B cell (primary cell): ENCODE measurements around the gene ZBED4. TPM values are rescaled to one million over a fixed set of nuclear protein-coding genes. Genes with fewer than 3 reads are reported as not detected.
A peak's percentile ranks its signal among the peaks of the same experiment; 100 is the strongest.

Source experiments
- ATAC-seq: fragments of 200-7000 bp; cut with Tn5 transposase; one replicate; pipeline ENCODE4 v1.10.0; 2021; ENCODE audit warnings: low read depth, mild to moderate bottlenecking, moderate number of reproducible peaks, moderate library complexity
- CTCF ChIA-PET: fragments of 350-600 bp; sonication (Branson Sonifier 250); formaldehyde crosslinking; loops from one replicate; lab custom pipeline; 2021; ENCODE audit warnings: antibody characterized with exemption, inconsistent platforms; lab: Charles Lee
- POLR2A ChIA-PET: fragments of 350-600 bp; sonication (Branson Sonifier 250); formaldehyde crosslinking; loops from one replicate; lab custom pipeline; 2021; ENCODE audit warnings: antibody characterized with exemption; lab: Charles Lee
- DNase-seq: peaks from one replicate; pipeline ENCODE4 v3.0.0; 2013
- H2AFZ ChIP-seq: 2 replicates; pipeline ENCODE4 v1.6.1; 2012; ENCODE audit warnings: mild to moderate bottlenecking, low read depth, low read length; ENCODE audit not compliant: insufficient read depth, poor library complexity, severe bottlenecking
- H3K27ac ChIP-seq, 2 donors: 1 replicate in 1 of 2; 2 replicates in 1 of 2; pipeline ENCODE4 v1.5.1; 2012 to 2013; ENCODE audit warnings: low read length in 2 of 2, mild to moderate bottlenecking in 2 of 2, moderate library complexity in 1 of 2
- H3K27me3 ChIP-seq, 4 experiments: fragments of 200-600 bp in 1 of 4; sonication (generic) in 1 of 4; replicated peaks in 1 of 4; 1 replicate in 2 of 4; 2 replicates in 2 of 4; pipeline versions ENCODE4 v1.6.1 to v1.7.0; 2013 to 2016; ENCODE audit warnings: low read length in 3 of 4, mild to moderate bottlenecking in 2 of 4, mixed read lengths in 1 of 4, moderate library complexity in 1 of 4; ENCODE audit not compliant: insufficient read depth in 4 of 4, control insufficient read depth in 3 of 4; ENCODE audit errors: control extremely low read depth in 1 of 4
- H3K36me3 ChIP-seq, 2 experiments: replicated peaks in 1 of 2; 1 replicate in 1 of 2; 2 replicates in 1 of 2; pipeline versions ENCODE4 v1.6.1 to v1.7.1; 2013; ENCODE audit warnings: low read length in 1 of 2; ENCODE audit not compliant: insufficient read depth in 2 of 2, control insufficient read depth in 1 of 2; ENCODE audit errors: control extremely low read depth in 1 of 2, extremely low read depth in 1 of 2
- H3K4me1 ChIP-seq, 2 donors: fragments of 200-600 bp in 1 of 2; sonication (generic) in 1 of 2; 1 replicate in 1 of 2; 2 replicates in 1 of 2; pipeline versions ENCODE4 v1.5.1 to v1.6.1; 2013 to 2017; ENCODE audit warnings: low read length in 2 of 2; ENCODE audit not compliant: control insufficient read depth in 2 of 2, insufficient read depth in 2 of 2
- H3K4me2 ChIP-seq: replicated peaks from 2 replicates; pipeline ENCODE3; 2012; ENCODE audit warnings: mild to moderate bottlenecking, low read depth, low read length; ENCODE audit not compliant: poor library complexity, severe bottlenecking
- H3K4me3 ChIP-seq, 5 experiments: fragments of 200-600 bp in 1 of 5; sonication (generic) in 1 of 5; 1 replicate in 3 of 5; 2 replicates in 2 of 5; pipeline versions ENCODE4 v1.5.1 to v1.7.0; 2011 to 2016; ENCODE audit warnings: low read length in 4 of 5, mild to moderate bottlenecking in 4 of 5, low read depth in 2 of 5, control low read depth in 1 of 5, moderate library complexity in 1 of 5; ENCODE audit not compliant: insufficient read depth in 1 of 5; ENCODE audit errors: control extremely low read depth in 1 of 5, extremely low read depth in 1 of 5
- H3K79me2 ChIP-seq: fragments of 200-600 bp; sonication (generic); one replicate; pipeline ENCODE4 v1.6.0; 2016; ENCODE audit warnings: low read length; ENCODE audit not compliant: control insufficient read depth, insufficient read depth
- H3K9ac ChIP-seq: fragments of 200-600 bp; sonication (generic); 2 replicates; pipeline ENCODE4 v1.6.1; 2017; ENCODE audit warnings: mild to moderate bottlenecking, low read length, moderate library complexity
- H3K9me3 ChIP-seq, 3 donors: one replicate each; pipeline versions ENCODE4 v1.6.1 to v1.7.1; 2013; ENCODE audit warnings: low read length in 2 of 3; ENCODE audit not compliant: control insufficient read depth in 2 of 3, insufficient read depth in 1 of 3; ENCODE audit errors: control extremely low read depth in 1 of 3
- H4K20me1 ChIP-seq: 2 replicates; pipeline ENCODE4 v1.6.0; 2012; ENCODE audit warnings: mild to moderate bottlenecking, low read length; ENCODE audit not compliant: insufficient read depth, control insufficient read depth, poor library complexity, severe bottlenecking
- H3K27ac Mint-ChIP-seq: one replicate; pipeline ENCODE4 v1.8.0; 2021; ENCODE audit warnings: mixed read lengths
- H3K27me3 Mint-ChIP-seq: one replicate; pipeline ENCODE4 v1.8.0; 2021; ENCODE audit warnings: mixed read lengths
- H3K4me1 Mint-ChIP-seq: one replicate; pipeline ENCODE4 v1.8.0; 2021; ENCODE audit warnings: mixed read lengths
- H3K4me3 Mint-ChIP-seq: one replicate; pipeline ENCODE4 v1.8.0; 2021; ENCODE audit warnings: mixed read lengths
- H3K9me3 Mint-ChIP-seq: one replicate; pipeline ENCODE4 v1.8.0; 2022; ENCODE audit warnings: mixed read lengths; ENCODE audit not compliant: insufficient read depth
- EZH2 ChIP-seq: IDR thresholded peaks from 2 replicates; pipeline ENCODE4 v1.6.1; 2012; ENCODE audit warnings: borderline replicate concordance, low read depth, mild to moderate bottlenecking, moderate library complexity, low read length; ENCODE audit not compliant: insufficient read depth, poor library complexity, severe bottlenecking
- WGBS: methylation state at CpG from one replicate; pipeline ENCODE4 v1.1.5; 2013; ENCODE audit warnings: missing lambda C conversion rate; ENCODE audit not compliant: insufficient coverage; 5-methylcytosine and 5-hydroxymethylcytosine counted together
- intact Hi-C: fragments of 100-400 bp; cut with micrococcal nuclease; formaldehyde crosslinking; loops from one replicate; pipeline ENCODE4 v1.10.0; 2022
- polyA plus RNA-seq: library from polyadenylated mRNA; depleted of rRNA; stranded (reverse); fragments of >200 nt; gene quantifications from 2 replicates; pipeline ENCODE4 v1.2.3, GENCODE V29; 2012
- total RNA-seq, 2 donors: library from RNA; stranded (reverse); fragments of 120-200 nt in 1 of 2; gene quantifications; 1 replicate in 1 of 2; 2 replicates in 1 of 2; pipeline versions ENCODE4 v1.2.3 to v1.2.4, GENCODE V29; 2013 to 2022
- TF ChIP-seq, protein P1 (sequence below): fragments of 200-600 bp; IDR thresholded peaks from one replicate; pipeline ENCODE4 v1.8.0; 2022; ENCODE audit warnings: antibody characterized with exemption, mild to moderate bottlenecking

ZBED4 gene
- total and polyA plus RNA-seq, 2 donors (not counting 1 experiment from before 2014, with no cell fraction given) = 5.9 to 14.6 TPM

DNA sequence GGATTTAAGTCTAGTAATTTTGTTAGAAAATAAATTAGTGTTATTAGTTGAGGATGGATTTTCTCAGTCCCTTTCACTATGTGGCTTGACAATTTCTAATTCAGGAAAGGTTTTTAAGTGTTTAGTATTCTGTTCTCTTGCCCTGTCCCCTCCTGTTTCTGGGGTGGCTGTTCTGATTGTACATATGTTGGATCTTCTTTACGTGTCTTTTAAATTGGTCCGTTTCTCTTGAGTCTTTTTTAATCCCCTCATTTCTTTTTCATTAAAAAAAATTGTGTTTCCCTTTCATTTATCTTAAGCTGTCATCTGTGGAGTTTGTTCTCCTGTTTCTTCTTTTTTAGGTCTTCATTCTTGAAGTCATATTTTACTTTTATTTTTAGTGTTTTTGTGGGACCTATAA lies 12.5 kb downstream of the ZBED4 start:
- Mint-ChIP-seq H3K27ac (no peak overlapping the region), H3K9me3 (peaks cover 20% of the 10 kb centered on the region), H3K4me1 (peaks cover 19% of the 10 kb centered on the region), H3K27me3 (no peaks in the 10 kb centered on the region), H3K4me3 (no peak overlapping the region)
- H3K4me2 ChIP-seq = no peak overlapping the region
- peaks cover 0 to 5% of the 10 kb centered on the region in 2 donors for H3K4me1 ChIP-seq
- H2AFZ ChIP-seq = no peak overlapping the region
- ATAC-seq (no peak), DNase-seq (no peak)
- WGBS = no CpG with 5 or more reads among the region's 2 CpGs
- H3K4me3 ChIP-seq = no peak overlapping the region
- peaks cover 0 to 39% (median 22%) of the 10 kb centered on the region in 3 donors for H3K9me3 ChIP-seq
- H3K9ac ChIP-seq = no peak overlapping the region
- no peaks in the 10 kb centered on the region for H3K27me3 ChIP-seq
- peaks cover 49% of the 10 kb centered on the region for H4K20me1 ChIP-seq
- H3K79me2 ChIP-seq = peaks cover 99% of the 10 kb centered on the region
- TF ChIP-seq, protein P1, sequence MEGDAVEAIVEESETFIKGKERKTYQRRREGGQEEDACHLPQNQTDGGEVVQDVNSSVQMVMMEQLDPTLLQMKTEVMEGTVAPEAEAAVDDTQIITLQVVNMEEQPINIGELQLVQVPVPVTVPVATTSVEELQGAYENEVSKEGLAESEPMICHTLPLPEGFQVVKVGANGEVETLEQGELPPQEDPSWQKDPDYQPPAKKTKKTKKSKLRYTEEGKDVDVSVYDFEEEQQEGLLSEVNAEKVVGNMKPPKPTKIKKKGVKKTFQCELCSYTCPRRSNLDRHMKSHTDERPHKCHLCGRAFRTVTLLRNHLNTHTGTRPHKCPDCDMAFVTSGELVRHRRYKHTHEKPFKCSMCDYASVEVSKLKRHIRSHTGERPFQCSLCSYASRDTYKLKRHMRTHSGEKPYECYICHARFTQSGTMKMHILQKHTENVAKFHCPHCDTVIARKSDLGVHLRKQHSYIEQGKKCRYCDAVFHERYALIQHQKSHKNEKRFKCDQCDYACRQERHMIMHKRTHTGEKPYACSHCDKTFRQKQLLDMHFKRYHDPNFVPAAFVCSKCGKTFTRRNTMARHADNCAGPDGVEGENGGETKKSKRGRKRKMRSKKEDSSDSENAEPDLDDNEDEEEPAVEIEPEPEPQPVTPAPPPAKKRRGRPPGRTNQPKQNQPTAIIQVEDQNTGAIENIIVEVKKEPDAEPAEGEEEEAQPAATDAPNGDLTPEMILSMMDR = no peak
- no peak for TF ChIP-seq EZH2
- POLR2A ChIA-PET = no interaction called here
- peaks cover 0 to 2% of the 10 kb centered on the region in 2 experiments for H3K36me3 ChIP-seq
- CTCF ChIA-PET = no interaction called here
- H3K27ac ChIP-seq = no peak overlapping the region
- intact Hi-C loops = no loop called here

DNA sequence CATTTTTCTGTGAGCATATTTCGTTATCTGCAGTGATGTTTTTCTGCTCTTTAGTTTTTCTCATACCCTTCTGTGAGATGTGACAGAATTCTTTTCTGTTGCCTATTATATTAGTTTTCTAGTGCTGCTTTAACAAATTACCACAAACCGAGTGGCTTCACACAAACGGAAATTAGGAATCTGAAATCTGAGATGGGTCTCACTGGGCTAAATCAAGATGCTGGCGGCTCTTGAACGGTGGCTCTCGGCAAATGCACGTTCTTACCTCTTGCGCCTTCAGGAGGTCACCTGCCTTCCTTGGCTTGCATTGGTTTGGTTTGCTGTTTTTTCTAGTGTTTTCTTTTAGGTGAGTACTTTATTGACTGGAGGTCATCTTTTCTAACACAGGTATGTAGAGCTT lies 13.0 kb downstream of the ZBED4 start:
- Histone ChIP-seq H3K4me1 (peaks cover 0 to 5% of the 10 kb centered on the region in 2 donors), H3K9me3 (peaks cover 0 to 39% (median 22%) of the 10 kb centered on the region in 3 donors), H3K79me2 (peaks cover 99% of the 10 kb centered on the region), H3K27me3 (no peaks in the 10 kb centered on the region), H3K4me2 (no peak overlapping the region), H3K4me3 (no peak overlapping the region), H4K20me1 (peaks cover 52% of the 10 kb centered on the region), H3K27ac (no peak overlapping the region), H3K9ac (no peak overlapping the region), H3K36me3 (peaks cover 0 to 2% of the 10 kb centered on the region in 2 experiments), H2AFZ (no peak overlapping the region)
- WGBS = 97% methylated on average over 5 of the region's 8 CpGs
- ATAC-seq (no peak), DNase-seq (no peak)
- H3K27me3 Mint-ChIP-seq = no peaks in the 10 kb centered on the region
- H3K9me3 Mint-ChIP-seq = peaks cover 20% of the 10 kb centered on the region
- peaks cover 17% of the 10 kb centered on the region for H3K4me1 Mint-ChIP-seq
- intact Hi-C loops = no loop called here
- TF ChIP-seq EZH2 = no peak
- TF ChIP-seq, protein P1 = no peak
- POLR2A ChIA-PET = no interaction called here
- CTCF ChIA-PET = no interaction called here
- H3K27ac Mint-ChIP-seq = peak overlapping the region; percentile 46
- no peak overlapping the region for H3K4me3 Mint-ChIP-seq
